Thymus (tissue), 11 donors: ENCODE data around the gene CASP3. TPM values are rescaled to one million over a fixed set of nuclear protein-coding genes. Genes with fewer than 3 reads are reported as not detected.
"Not testable (repeated sequence)": the region's sequence is repeated elsewhere in the genome, so short reads cannot be mapped to it uniquely, and the experiment has no call there.

Source experiments
- DNase-seq, 9 donors: peaks; one replicate each; pipeline ENCODE4 v3.0.0-alpha.2; 2013; ENCODE audit warnings: low spot score in 9 of 9, low read depth in 6 of 9, missing footprints in 1 of 9
- H3K27ac ChIP-seq, 2 donors: one replicate each; pipeline ENCODE4 v1.5.1; 2013; ENCODE audit warnings: control low read depth in 1 of 2, low read depth in 1 of 2, low read length in 1 of 2, mild to moderate bottlenecking in 1 of 2, moderate library complexity in 1 of 2
- H3K27me3 ChIP-seq, 2 donors: one replicate each; pipeline ENCODE4 v1.5.1; 2013; ENCODE audit warnings: low read length in 1 of 2; ENCODE audit not compliant: control insufficient read depth in 2 of 2, insufficient read depth in 1 of 2
- H3K36me3 ChIP-seq, 2 donors: one replicate each; pipeline ENCODE4 v1.5.1; 2013; ENCODE audit warnings: low read length in 1 of 2, mild to moderate bottlenecking in 1 of 2, moderate library complexity in 1 of 2; ENCODE audit not compliant: control insufficient read depth in 2 of 2, insufficient read depth in 2 of 2
- H3K4me1 ChIP-seq, 2 donors: one replicate each; pipeline ENCODE4 v1.5.1; 2013; ENCODE audit warnings: low read length in 2 of 2; ENCODE audit not compliant: control insufficient read depth in 2 of 2, insufficient read depth in 2 of 2
- H3K4me3 ChIP-seq, 2 donors: one replicate each; pipeline ENCODE4 v1.5.1; 2013; ENCODE audit warnings: low read length in 2 of 2, control low read depth in 1 of 2, mild to moderate bottlenecking in 1 of 2
- H3K9me3 ChIP-seq, 2 donors: one replicate each; pipeline ENCODE4 v1.5.1; 2013; ENCODE audit warnings: low read length in 1 of 2, mild to moderate bottlenecking in 1 of 2; ENCODE audit not compliant: control insufficient read depth in 2 of 2, insufficient read depth in 1 of 2
- WGBS: extraction: QIAGEN DNeasy Blood & Tissue Kit; methylation state at CpG from one replicate; pipeline ENCODE4 v1.1.7; 2013; 5-methylcytosine and 5-hydroxymethylcytosine counted together
- polyA plus RNA-seq: library from polyadenylated mRNA; stranded (reverse); fragments of 200-250 nt; gene quantifications from one replicate; pipeline ENCODE4 v1.2.3, GENCODE V29; 2013
- total RNA-seq: library from RNA; stranded (reverse); fragments of 120-200 nt; gene quantifications from one replicate; pipeline ENCODE4 v1.2.4, GENCODE V29; 2013
- donor health status: healthy.

The CASP3 gene
- total and polyA plus RNA-seq, 2 donors, result 37.9 to 73.7 TPM

DNA sequence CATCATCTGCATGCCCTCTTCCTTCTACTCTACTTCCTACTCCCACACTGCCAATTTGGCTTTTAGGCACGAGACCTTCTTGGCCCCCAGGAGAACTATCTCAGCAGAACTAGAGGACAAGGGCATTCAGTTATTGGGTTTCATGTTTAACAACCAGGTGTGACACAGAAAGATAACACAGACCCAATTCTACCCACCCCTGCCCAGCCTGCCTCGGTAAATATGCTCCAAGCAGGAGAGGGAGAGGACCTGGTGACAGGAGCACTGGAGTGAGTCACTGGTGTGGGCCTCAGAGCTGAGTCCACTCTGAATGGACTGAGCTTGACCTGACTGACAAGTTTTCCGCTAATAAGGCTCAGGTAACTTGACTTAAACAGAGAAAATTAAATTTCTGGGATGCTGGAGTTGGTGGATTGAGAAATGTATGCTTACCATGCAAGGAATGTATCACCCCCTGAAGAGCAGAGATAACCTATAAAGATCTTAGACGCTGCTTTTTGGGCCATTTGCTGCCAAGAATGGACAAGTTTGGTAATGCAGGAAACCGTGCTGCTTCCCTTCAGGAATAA, 52.5 kb downstream of the CASP3 start:
- WGBS, result 93% methylated on average over 5 of the region's 5 CpGs
- Histone ChIP-seq H3K4me1 (peaks cover 2 to 12% of the 10 kb centered on the region in 2 donors), H3K27me3 (no peaks in the 10 kb centered on the region), H3K27ac (no peak overlapping the region), H3K36me3 (no peaks in the 10 kb centered on the region), H3K9me3 (no peaks in the 10 kb centered on the region), H3K4me3 (no peak overlapping the region)
- DNase-seq, result no peak

GRCh38 chr4:184596044-184596616, 53.1 kb downstream of the CASP3 start:
- H3K27ac ChIP-seq, result no peak overlapping the region
- H3K4me3 ChIP-seq, result no peak overlapping the region
- no peaks in the 10 kb centered on the region for H3K27me3 ChIP-seq
- no peak for DNase-seq
- WGBS, result 95% methylated on average over 8 of the region's 8 CpGs
- H3K4me1 ChIP-seq, result peaks cover 1 to 8% of the 10 kb centered on the region in 2 donors
- no peaks in the 10 kb centered on the region for H3K36me3 ChIP-seq
- peaks cover 0 to under 1% of the 10 kb centered on the region in 2 donors for H3K9me3 ChIP-seq

DNA sequence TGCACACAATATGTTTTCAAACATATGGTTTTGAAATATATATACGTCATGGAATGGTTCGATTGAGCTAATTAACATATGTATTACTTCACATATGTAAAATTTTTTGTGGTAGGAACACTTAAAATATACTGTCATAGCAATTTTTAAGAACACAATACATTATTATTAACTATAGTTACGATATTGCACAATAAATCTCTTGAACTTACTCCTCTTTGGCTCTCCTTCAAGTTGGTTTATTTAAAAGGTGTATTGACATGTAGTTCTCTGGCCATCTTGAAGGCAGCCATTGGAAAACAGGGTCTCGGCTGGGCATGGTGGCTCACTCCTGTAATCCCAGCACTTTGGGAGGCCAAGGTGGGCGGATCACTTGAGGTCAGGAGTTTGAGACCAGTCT, 53.8 kb downstream of the CASP3 start:
- H3K4me3 ChIP-seq, result no peak overlapping the region
- H3K9me3 ChIP-seq, result peaks cover 0 to 5% of the 10 kb centered on the region in 2 donors
- H3K27me3 ChIP-seq, result no peaks in the 10 kb centered on the region
- DNase-seq, result no peak
- 94% methylated on average over 5 of the region's 5 CpGs for WGBS
- H3K27ac ChIP-seq, result no peak overlapping the region
- H3K36me3 ChIP-seq, result no peaks in the 10 kb centered on the region
- peaks cover 0 to under 1% of the 10 kb centered on the region in 2 donors for H3K4me1 ChIP-seq

- Histone ChIP-seq H3K36me3 (no peaks in the 10 kb centered on the region), H3K4me1 (no peaks in the 10 kb centered on the region), H3K27me3 (no peaks in the 10 kb centered on the region), H3K27ac (no peak overlapping the region), H3K4me3 (no peak overlapping the region), H3K9me3 (peaks cover 0 to 5% of the 10 kb centered on the region in 2 donors)
- 98% methylated on average over 6 of the region's 6 CpGs for WGBS
- DNase-seq, result no peak
Observed at GRCh38 chr4:184593461-184593860, 55.8 kb downstream of the CASP3 start.

GRCh38 chr4:184591747-184592270, 57.4 kb downstream of the CASP3 start:
- DNase-seq, H3K4me3 ChIP-seq, H3K27me3 ChIP-seq, H3K27ac ChIP-seq, H3K36me3 ChIP-seq, H3K4me1 ChIP-seq, H3K9me3 ChIP-seq: not testable (repeated sequence)
- WGBS, result over 99% methylated on average over 39 of the region's 39 CpGs

DNA sequence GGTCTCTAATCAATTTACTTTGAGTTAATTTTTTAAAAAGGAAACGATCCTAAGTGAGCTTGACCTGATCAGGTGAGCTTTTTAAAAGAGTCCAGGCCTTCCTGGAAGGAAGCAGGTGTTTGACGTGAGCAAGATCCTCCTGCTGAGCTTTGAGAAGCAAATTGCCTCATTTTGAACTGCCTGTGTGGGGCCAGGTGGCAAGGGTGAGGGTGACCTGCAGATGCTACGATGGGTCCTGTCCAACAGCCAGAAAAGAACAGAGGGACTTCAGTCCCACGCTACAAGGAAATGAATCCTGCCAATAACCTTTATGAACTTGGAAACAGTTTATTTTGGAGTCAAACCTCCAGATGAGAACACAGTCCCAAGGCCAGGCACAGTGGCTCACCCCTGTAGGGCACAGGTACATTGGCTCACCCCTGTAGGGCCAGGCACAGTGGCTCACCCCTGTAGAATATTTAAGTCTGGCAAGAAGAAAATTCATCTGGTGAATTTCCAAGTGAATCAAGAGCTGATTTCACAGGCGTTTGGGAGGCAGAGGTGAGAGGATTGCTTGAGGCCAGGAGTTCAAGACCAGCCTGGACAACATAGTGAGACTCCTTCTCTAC, 58.1 kb downstream of the CASP3 start:
- no peak for DNase-seq
- H3K4me3 ChIP-seq, result no peak overlapping the region
- no peaks in the 10 kb centered on the region for H3K27me3 ChIP-seq
- H3K4me1 ChIP-seq, result no peaks in the 10 kb centered on the region
- no peaks in the 10 kb centered on the region for H3K36me3 ChIP-seq
- WGBS, result 90% methylated on average over 5 of the region's 5 CpGs
- H3K27ac ChIP-seq, result no peak overlapping the region
- H3K9me3 ChIP-seq, result peaks cover 0 to 5% of the 10 kb centered on the region in 2 donors

DNA sequence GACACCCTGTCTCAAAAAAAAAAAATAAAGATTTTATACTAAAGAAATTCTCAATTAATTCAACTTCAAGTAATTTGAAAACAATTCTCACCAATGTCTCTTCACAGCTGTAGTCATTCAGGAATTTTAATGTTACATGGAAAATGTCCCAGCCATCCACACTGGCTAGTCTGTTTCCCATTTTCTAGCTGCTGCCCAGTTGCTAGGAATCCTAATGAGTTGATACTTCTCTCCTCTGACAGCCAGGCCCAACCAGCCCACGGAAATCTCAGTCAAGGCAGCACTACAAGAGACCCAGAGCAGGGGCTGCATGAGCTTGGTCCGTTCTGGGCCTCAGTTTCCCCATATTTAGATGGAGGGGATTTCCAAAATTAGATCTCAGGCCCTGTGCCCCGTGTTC, 59.1 kb downstream of the CASP3 start:
- 92% methylated on average over 3 of the region's 3 CpGs for WGBS
- Histone ChIP-seq H3K4me1 (no peaks in the 10 kb centered on the region), H3K36me3 (no peaks in the 10 kb centered on the region), H3K9me3 (peaks cover 0 to 5% of the 10 kb centered on the region in 2 donors), H3K27ac (no peak overlapping the region), H3K27me3 (no peaks in the 10 kb centered on the region), H3K4me3 (no peak overlapping the region)
- DNase-seq, result no peak

DNA sequence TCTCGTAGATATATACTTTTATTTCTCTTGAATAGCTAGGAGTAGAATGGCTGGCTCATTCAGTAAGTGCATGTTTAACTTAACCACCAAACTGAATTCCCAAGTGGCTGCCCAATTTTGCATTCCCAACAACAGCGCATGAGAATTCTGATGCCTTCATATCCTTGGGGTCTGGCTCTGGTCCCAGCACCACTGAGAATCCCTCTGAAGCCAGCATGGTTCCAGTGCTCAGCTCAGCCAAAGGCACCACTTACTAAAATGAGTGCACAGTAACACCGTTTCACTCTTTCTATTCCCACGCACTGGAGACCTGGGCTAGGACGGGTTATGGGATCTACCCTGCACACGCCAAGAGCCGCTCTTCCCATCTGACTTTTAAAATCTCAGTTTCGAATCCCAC, 60.4 kb downstream of the CASP3 start:
- Histone ChIP-seq H3K9me3 (peaks cover 0 to 5% of the 10 kb centered on the region in 2 donors), H3K4me3 (no peak overlapping the region), H3K27ac (no peak overlapping the region), H3K4me1 (peaks cover 0 to 5% of the 10 kb centered on the region in 2 donors), H3K36me3 (no peaks in the 10 kb centered on the region), H3K27me3 (no peaks in the 10 kb centered on the region)
- no peak for DNase-seq
- 95% methylated on average over 8 of the region's 8 CpGs for WGBS

GRCh38 chr4:184587701-184588100, 61.5 kb downstream of the CASP3 start:
- H3K9me3 ChIP-seq, result peaks cover 0 to 5% of the 10 kb centered on the region in 2 donors

More at GRCh38 chr4:184587701-184588100, 61.5 kb downstream of the CASP3 start:
- Histone ChIP-seq H3K27ac (no peak overlapping the region), H3K27me3 (no peaks in the 10 kb centered on the region), H3K4me3 (no peak overlapping the region), H3K4me1 (peaks cover 0 to 5% of the 10 kb centered on the region in 2 donors), H3K36me3 (no peaks in the 10 kb centered on the region)
- no peak for DNase-seq
- 97% methylated on average over 3 of the region's 3 CpGs for WGBS
